IPS DF 4.7 (cell line): ENCODE measurements around the gene DAGLB.

Experiments
- DNase-seq: peaks from one replicate; pipeline ENCODE4 v3.0.0-alpha.2; 2013; ENCODE audit warnings: low spot score; ENCODE audit errors: extremely low read depth

Gene DAGLB

DNA sequence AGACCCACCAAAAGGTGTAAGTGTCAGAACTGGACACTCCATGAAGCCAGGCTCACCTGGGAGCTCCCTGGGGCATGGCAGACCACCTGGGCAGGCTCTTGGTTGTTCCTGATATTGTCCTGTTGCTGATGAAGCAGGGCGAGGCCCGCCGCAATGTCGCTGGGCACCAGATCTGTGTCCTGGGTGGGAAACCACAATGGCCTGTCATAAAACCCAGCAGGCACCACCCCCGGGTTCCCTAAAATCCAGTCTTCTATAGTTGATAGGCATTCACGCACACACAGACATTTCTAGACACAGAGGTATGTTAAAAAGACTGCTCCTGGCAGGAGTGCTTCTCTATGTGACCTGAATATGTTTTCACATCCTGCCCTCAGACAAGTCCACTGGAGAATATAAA is 15.0 kb downstream of the DAGLB start:
- DNase-seq = no peak

DNA sequence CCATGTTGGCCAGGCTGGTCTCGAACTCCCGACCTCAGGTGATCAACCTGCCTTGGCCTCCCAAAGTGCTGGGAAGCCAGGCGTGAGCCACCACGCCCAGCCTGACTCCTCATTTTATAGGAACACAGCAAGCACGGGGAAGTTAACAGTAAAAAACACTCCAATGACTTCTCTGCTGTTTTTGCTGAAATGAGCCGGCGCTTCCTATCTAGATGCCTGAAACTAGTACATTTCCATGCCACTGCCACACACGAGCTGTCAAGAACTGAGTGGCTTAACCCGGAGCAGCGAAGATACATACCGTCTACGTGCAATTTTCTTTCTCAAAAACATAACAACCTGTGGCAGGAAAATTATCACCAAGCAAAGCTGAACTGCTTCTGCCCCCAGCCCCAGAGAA is 16.8 kb downstream of the DAGLB start:
- DNase-seq = no peak

GRCh38 chr7:6430271-6430940 is 17.3 kb downstream of the DAGLB start:
- no peak for DNase-seq

GRCh38 chr7:6425948-6426347 is 21.8 kb downstream of the DAGLB start:
- DNase-seq = no peak

- no peak for DNase-seq
These were observed 23.6 kb downstream of the DAGLB start for GRCh38 chr7:6423942-6424701.

GRCh38 chr7:6422926-6423632 is 24.7 kb downstream of the DAGLB start:
- no peak for DNase-seq

- no peak for DNase-seq
These were observed 25.7 kb downstream of the DAGLB start for GRCh38 chr7:6422095-6422494.

GRCh38 chr7:6420680-6421079 is 27.1 kb downstream of the DAGLB start:
- DNase-seq = no peak

- no peak for DNase-seq
These were observed 28.4 kb downstream of the DAGLB start for GRCh38 chr7:6419310-6419773.

DNA sequence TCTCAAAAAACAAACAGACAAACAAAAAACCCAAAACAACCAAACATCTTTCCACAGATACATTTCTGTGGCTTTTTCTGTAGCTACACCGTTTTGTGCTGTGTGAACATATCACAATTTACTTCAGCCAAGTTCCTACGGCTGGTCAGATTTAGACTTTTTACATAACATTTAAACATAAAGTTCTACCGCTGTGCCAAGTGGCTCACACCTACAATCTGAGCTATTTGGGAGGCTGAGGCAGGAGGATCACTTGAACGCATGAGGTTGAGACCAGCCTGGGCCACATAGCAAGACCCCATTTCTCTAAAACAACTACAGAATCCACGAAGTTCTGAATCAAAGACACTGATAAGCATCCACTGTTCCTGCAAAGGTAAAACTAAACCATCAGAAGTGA is 30.3 kb downstream of the DAGLB start:
- DNase-seq = no peak

- no peak for DNase-seq
These were observed 31.1 kb downstream of the DAGLB start for GRCh38 chr7:6416516-6417145.

DNA sequence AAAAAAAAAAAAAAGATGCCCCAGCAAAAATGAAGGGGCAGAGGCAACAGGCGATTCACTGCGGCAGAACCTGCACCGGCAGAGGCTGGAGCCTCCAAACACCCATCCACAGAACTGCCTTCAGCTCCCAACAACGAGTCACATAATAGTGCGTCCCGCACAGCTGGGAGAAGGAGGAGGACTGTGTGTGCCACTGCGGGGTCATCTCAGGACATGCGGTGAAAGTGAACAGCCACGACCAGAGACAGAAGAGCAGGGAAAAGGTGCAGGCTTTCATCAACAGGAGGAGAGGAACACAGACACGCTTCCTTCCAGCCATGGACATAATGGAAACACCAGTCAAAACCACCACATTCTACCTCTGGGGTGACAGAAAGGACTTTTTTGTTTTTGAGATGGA is 34.1 kb downstream of the DAGLB start:
- no peak for DNase-seq

- no peak for DNase-seq
These were observed 37.6 kb downstream of the DAGLB start for GRCh38 chr7:6409944-6410693.

- DNase-seq = no peak
These were observed 38.7 kb downstream of the DAGLB start for GRCh38 chr7:6409091-6409490.

DNA sequence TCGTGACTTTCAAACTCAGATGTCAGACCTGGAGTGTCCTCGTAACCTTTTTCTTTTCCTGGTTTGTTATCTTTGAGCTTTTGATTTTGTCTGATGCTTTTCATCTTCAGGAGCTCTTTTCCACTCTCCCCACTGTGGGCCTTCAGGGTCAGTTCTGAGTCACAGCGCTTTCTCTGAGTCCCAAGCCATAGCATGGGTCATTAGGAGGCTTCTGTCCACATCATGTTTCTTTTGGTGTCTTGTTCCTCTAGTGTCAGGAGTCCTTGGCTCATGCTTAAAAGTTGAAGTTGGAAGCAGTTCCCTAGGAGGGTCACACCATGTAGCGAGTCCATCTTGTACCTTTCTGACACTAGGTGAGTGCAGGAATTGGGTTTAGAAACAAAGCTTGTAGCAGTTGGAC is 40.3 kb downstream of the DAGLB start:
- DNase-seq = no peak

DNA sequence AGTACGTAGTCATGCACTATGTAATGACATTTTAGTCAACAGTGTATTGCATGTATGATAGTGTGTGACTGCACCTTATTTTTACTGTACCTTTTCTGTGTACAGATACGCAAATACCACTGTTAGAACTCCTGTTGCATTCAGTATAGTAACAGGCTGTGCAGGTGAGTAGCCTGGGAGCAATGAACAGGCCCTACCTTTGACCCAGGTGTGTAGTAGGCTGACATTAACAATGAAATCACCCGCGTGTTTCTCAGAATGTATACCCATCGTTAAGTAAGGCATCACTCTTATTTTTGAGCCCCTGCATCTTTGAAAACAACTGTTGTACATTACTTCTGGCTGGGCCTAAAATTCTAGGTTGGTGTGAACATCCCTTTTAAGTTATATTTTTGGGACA is 41.6 kb downstream of the DAGLB start:
- no peak for DNase-seq

DNA sequence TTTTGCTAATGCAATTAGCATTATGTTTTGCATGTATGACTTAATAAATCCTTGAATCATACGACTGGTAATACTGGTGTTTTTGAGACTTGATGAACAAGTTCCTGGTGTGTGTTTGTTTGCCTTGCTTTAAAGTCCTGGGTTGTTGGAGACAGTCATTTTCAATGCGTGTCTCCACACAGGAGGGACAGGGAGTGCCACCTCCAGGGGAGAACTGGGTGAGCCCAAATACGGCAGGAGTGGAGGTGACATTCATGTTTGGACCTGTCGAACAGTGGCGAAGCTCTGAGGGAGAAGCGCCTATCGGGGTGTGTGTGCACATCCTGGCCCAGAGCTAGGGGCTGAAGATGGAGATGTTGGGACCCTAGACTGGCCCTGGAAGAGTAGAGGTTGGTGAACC is 43.8 kb downstream of the DAGLB start:
- no peak for DNase-seq

DNA sequence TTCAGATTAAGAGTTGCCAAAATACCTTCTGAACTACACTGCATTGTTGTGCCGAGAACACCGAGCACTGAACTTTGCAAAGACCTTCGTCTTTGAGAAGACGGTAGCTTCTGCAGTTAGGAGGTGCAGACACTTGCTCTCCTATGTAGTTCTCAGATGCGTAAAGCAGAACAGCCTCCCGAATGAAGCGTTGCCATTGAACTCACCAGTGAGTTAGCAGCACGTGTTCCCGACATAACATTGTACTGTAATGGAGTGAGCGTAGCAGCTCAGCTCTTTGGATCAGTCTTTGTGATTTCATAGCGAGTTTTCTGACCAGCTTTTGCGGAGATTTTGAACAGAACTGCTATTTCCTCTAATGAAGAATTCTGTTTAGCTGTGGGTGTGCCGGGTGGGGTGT is 45.0 kb downstream of the DAGLB start:
- DNase-seq = no peak

- no peak for DNase-seq
These were observed 45.7 kb downstream of the DAGLB start for GRCh38 chr7:6402041-6402440.

DNA sequence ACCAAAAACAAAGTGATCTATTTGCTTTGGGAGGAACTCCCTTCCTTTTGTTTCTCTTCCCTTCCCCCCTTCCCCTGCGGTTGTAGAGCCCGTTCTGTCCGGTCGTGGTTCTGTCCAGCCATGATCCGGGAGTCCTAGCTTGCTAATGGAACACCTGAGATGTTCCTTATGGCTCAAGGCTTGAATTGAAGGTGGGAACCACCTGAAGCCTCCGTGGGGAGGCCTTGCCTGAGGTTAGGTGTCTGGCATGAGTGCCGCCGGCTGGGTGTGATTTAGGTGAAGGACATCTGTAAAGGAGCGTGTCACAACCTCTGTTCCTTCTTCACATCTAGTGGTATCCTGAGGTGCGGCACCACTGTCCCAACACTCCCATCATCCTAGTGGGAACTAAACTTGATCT is 46.2 kb downstream of the DAGLB start:
- DNase-seq = no peak
